BLaER1 treated with 17β-estradiol and CSF1 and Interleukin-3, amounts not matched to agents 10 nM and 100 nM (cell line): Measurements from ENCODE around the gene AP2A2.

Experiments
- H3K27ac ChIP-seq, 11 experiments: shearing (Covaris generic); formaldehyde crosslinking; 2 replicates each; pipeline ENCODE4 v1.8.1; 2022
- H3K27me3 ChIP-seq, 11 experiments: shearing (Covaris generic); formaldehyde crosslinking; 2 replicates each; pipeline ENCODE4 v1.8.1; 2022
- H3K36me3 ChIP-seq, 11 experiments: shearing (Covaris generic); formaldehyde crosslinking; 2 replicates each; pipeline ENCODE4 v1.8.1; 2022
- H3K4me1 ChIP-seq, 10 experiments: shearing (Covaris generic); formaldehyde crosslinking; 2 replicates each; pipeline ENCODE4 v1.8.1; 2022
- H3K4me2 ChIP-seq, 11 experiments: shearing (Covaris generic); formaldehyde crosslinking; 2 replicates each; pipeline ENCODE4 v1.8.1; 2022
- H3K4me3 ChIP-seq, 10 experiments: shearing (Covaris generic); formaldehyde crosslinking; 2 replicates each; pipeline ENCODE4 v1.8.1; 2022
- H3K9ac ChIP-seq, 11 experiments: shearing (Covaris generic); formaldehyde crosslinking; 2 replicates each; pipeline ENCODE4 v1.8.1; 2022
- H3K9me3 ChIP-seq, 11 experiments: shearing (Covaris generic); formaldehyde crosslinking; replicated peaks in 1 of 11; 2 replicates each; pipeline ENCODE4 v1.8.1; 2022
- H4K20me1 ChIP-seq, 11 experiments: shearing (Covaris generic); formaldehyde crosslinking; 2 replicates each; pipeline ENCODE4 v1.8.1; 2022
- Cebpa-rat ChIP-seq, 11 experiments: shearing (Covaris generic); IDR thresholded peaks; 2 replicates each; pipeline ENCODE4 v1.8.1; 2022

AP2A2 gene

DNA sequence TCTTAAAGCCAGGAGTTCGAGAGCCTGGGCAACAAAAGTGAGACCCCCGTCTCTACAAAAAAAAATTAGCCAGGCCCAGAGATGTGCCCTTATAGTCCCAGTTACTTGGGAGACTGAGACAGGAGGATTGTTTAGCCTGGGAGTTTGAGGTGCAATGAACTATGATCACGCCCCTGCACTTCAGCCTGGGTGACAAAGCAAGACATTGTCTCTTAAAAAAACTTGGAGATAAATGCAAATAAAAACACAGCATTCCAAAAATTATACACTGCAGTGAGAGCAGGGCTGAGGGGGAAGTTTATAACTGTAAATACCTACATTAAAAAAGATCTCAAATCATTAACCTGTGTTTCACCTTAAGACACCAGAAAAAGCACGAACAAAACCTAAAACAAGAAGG is 22.1 kb downstream of the AP2A2 start:
- Histone ChIP-seq H3K27ac (no peak overlapping the region), H4K20me1 (peaks cover 36 to 99% (median 56%) of the 10 kb centered on the region in 11 experiments), H3K9ac (no peak overlapping the region), H3K36me3 (peaks cover 63 to 98% (median 79%) of the 10 kb centered on the region in 11 experiments), H3K9me3 (peaks cover 26 to 44% (median 33%) of the 10 kb centered on the region in 11 experiments), H3K27me3 (no peaks in the 10 kb centered on the region), H3K4me3 (no peak overlapping the region), H3K4me2 (no peak overlapping the region), H3K4me1 (peaks cover 4 to 22% (median 12%) of the 10 kb centered on the region in 10 experiments; a peak in 18 of 20 replicates)
- TF ChIP-seq Cebpa-rat (IDR thresholded peaks at IDR 0.05) = no peak

GRCh38 chr11:951507-951906 is 25.8 kb downstream of the AP2A2 start:
- Histone ChIP-seq H3K27ac (no peak overlapping the region), H3K4me3 (no peak overlapping the region), H3K36me3 (peaks cover 39 to 85% (median 51%) of the 10 kb centered on the region in 11 experiments), H3K4me1 (peaks cover 34 to 49% (median 45%) of the 10 kb centered on the region in 10 experiments), H3K9me3 (peaks cover 26 to 38% (median 33%) of the 10 kb centered on the region in 11 experiments), H3K27me3 (no peaks in the 10 kb centered on the region), H3K9ac (no peak overlapping the region), H4K20me1 (peaks cover 51 to 99% (median 59%) of the 10 kb centered on the region in 11 experiments), H3K4me2 (peak overlapping the region in 1 of 11 experiments; percentile 13; a peak in 1 of 22 replicates)
- no peak for TF ChIP-seq Cebpa-rat (IDR thresholded peaks at IDR 0.05)

GRCh38 chr11:952406-953385 is 27.0 kb downstream of the AP2A2 start:
- no peak for TF ChIP-seq Cebpa-rat (IDR thresholded peaks at IDR 0.05)
- H3K27me3 ChIP-seq = no peaks in the 10 kb centered on the region
- 0 out of 22 replicates have a peak overlapping the region, but pooled peaks of 2 of the 11 experiments have one; percentile 9 to 45 for H3K9ac ChIP-seq
- no peak overlapping the region for H3K4me3 ChIP-seq
- H3K9me3 ChIP-seq = peaks cover 22 to 27% (median 24%) of the 10 kb centered on the region in 11 experiments
- H3K27ac ChIP-seq = no peak overlapping the region
- peaks cover 38 to 85% (median 51%) of the 10 kb centered on the region in 11 experiments for H3K36me3 ChIP-seq
- H3K4me1 ChIP-seq = peaks cover 34 to 50% (median 46%) of the 10 kb centered on the region in 10 experiments
- H3K4me2 ChIP-seq = peak overlapping the region; percentile 52 to 78 (median 70); a peak in 17 of 22 replicates
- H4K20me1 ChIP-seq = peaks cover 63 to 99% (median 71%) of the 10 kb centered on the region in 11 experiments

DNA sequence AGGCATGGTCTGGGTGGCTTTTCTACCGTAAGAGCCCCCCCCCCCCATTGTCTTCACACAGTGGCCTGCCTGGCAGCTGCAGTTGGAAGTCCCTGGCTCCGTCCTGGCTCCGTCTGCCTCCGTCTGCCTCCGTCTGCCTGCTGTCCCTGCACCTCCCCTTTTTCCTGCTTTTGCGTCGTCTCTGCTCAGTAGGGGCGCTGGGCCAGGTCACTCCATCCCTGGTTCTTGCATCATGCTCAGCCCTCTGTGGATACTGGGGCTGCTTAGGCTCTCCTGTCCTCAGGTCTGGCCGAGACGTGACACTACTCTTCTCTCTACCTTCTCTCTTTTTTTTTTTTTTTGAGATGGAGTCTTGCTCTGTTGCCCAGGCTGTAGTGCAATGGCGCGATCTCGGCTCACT is 27.8 kb downstream of the AP2A2 start:
- peaks cover 34 to 50% (median 46%) of the 10 kb centered on the region in 10 experiments for H3K4me1 ChIP-seq
- peak overlapping the region; percentile 33 to 78 (median 70); a peak in 20 of 22 replicates for H3K4me2 ChIP-seq
- no peaks in the 10 kb centered on the region for H3K27me3 ChIP-seq
- no peak overlapping the region for H3K9ac ChIP-seq
- H3K4me3 ChIP-seq = no peak overlapping the region
- H4K20me1 ChIP-seq = peaks cover 71 to 99% (median 79%) of the 10 kb centered on the region in 11 experiments
- H3K36me3 ChIP-seq = peaks cover 37 to 85% (median 51%) of the 10 kb centered on the region in 11 experiments
- H3K27ac ChIP-seq = no peak overlapping the region
- H3K9me3 ChIP-seq = peaks cover 14 to 19% (median 16%) of the 10 kb centered on the region in 11 experiments
- no peak for TF ChIP-seq Cebpa-rat (IDR thresholded peaks at IDR 0.05)

- Histone ChIP-seq H3K4me2 (peak overlapping the region; percentile 56 to 81 (median 71)), H3K4me3 (no peak overlapping the region), H4K20me1 (peaks cover 77 to 100% (median 89%) of the 10 kb centered on the region in 11 experiments), H3K9me3 (peaks cover 3 to 8% (median 5%) of the 10 kb centered on the region in 11 experiments), H3K4me1 (peaks cover 34 to 50% (median 46%) of the 10 kb centered on the region in 10 experiments), H3K9ac (peak overlapping the region in 6 of 11 experiments; percentile 10 to 56 (median 46); a peak in 9 of 22 replicates), H3K27ac (peak overlapping the region in 6 of 11 experiments; percentile 23 to 51 (median 34); a peak in 8 of 22 replicates), H3K36me3 (peaks cover 37 to 85% (median 50%) of the 10 kb centered on the region in 11 experiments), H3K27me3 (no peaks in the 10 kb centered on the region)
- TF ChIP-seq Cebpa-rat (IDR thresholded peaks at IDR 0.05) = no peak
Observed at GRCh38 chr11:954392-955153, 28.9 kb downstream of the AP2A2 start.

GRCh38 chr11:955154-956063 is 29.7 kb downstream of the AP2A2 start:
- Histone ChIP-seq H3K4me1 (peaks cover 34 to 50% (median 46%) of the 10 kb centered on the region in 10 experiments), H3K27ac (peak overlapping the region in 6 of 11 experiments; percentile 10 to 51 (median 34); a peak in 8 of 22 replicates), H3K36me3 (peaks cover 37 to 85% (median 50%) of the 10 kb centered on the region in 11 experiments), H3K27me3 (no peaks in the 10 kb centered on the region), H3K4me3 (no peak overlapping the region), H4K20me1 (peaks cover 77 to 100% (median 94%) of the 10 kb centered on the region in 11 experiments), H3K9me3 (no peaks in the 10 kb centered on the region), H3K4me2 (peak overlapping the region; percentile 56 to 81 (median 71)), H3K9ac (peak overlapping the region in 7 of 11 experiments; percentile 10 to 56 (median 42); a peak in 9 of 22 replicates)
- TF ChIP-seq Cebpa-rat (IDR thresholded peaks at IDR 0.05) = no peak

DNA sequence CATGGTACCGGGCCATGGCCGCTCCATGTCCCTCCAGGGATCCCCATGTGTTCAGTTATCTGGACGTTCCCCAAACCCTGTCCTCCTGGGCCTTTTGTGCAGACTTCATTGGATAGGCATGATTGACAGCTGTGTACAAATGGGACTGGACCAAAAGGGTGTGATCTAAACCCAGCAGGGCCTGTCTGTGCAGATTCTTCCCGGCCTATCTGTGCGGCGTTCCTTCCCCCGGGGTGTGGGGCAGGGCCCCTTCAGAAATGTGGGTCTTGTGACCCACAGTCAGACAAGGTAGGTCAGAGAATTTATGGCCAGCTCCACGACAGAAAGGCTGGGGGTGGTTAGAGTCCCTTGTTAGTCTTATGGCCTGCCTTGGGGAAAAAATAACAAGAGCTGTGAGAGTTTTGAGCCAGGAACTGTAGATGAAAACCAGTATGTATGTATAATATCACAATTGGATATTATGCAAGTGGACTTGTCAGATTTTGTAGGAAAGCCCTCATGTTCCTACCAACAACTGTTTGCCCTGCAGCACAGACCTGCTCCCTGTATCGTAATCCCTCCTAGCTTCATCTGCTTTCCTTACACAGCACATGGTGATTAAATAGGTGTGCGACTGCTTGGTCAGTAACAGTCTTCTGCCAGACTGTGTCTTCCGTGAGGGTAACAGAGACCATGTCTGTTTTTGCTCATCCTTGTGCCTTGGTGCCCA is 31.7 kb downstream of the AP2A2 start:
- H3K4me1 ChIP-seq = peaks cover 33 to 44% (median 39%) of the 10 kb centered on the region in 10 experiments
- no peak overlapping the region for H3K4me2 ChIP-seq
- H3K4me3 ChIP-seq = no peak overlapping the region
- no peak overlapping the region; a peak in 1 of 22 replicates for H3K9ac ChIP-seq
- no peak overlapping the region for H3K27ac ChIP-seq
- H3K9me3 ChIP-seq = no peaks in the 10 kb centered on the region
- H3K36me3 ChIP-seq = peaks cover 47 to 86% (median 63%) of the 10 kb centered on the region in 11 experiments
- TF ChIP-seq Cebpa-rat (IDR thresholded peaks at IDR 0.05) = no peak
- no peaks in the 10 kb centered on the region for H3K27me3 ChIP-seq
- peaks cover 66 to 100% (median 83%) of the 10 kb centered on the region in 11 experiments for H4K20me1 ChIP-seq
